T-helper 17 cell (primary cell): ENCODE results near the gene PEF1. TPM values are rescaled to one million over a fixed set of nuclear protein-coding genes. Genes with fewer than 3 reads are reported as not detected.

Experiments used
- ATAC-seq: fragments of 150-1000 bp; cut with Tn5 transposase; 2 replicates; pipeline ENCODE4 v1.10.0; 2021; ENCODE audit warnings: mild to moderate bottlenecking, moderate library complexity
- DNase-seq, 3 donors: peaks; one replicate each; pipeline versions ENCODE4 v3.0.0 to v3.0.0-alpha.2; 2020 to 2021
- H3K9me3 ChIP-seq: one replicate; pipeline ENCODE4 v1.7.0; 2013; ENCODE audit warnings: low read length, mild to moderate bottlenecking; ENCODE audit not compliant: control insufficient read depth, poor library complexity, severe bottlenecking
- H3K27ac Mint-ChIP-seq: one replicate; pipeline ENCODE4 v1.8.0; 2022; ENCODE audit warnings: mild to moderate bottlenecking, moderate library complexity, mixed read lengths
- H3K27me3 Mint-ChIP-seq: one replicate; pipeline ENCODE4 v1.8.0; 2022; ENCODE audit warnings: mixed read lengths
- H3K36me3 Mint-ChIP-seq: one replicate; pipeline ENCODE4 v1.8.0; 2022; ENCODE audit warnings: low read depth, mixed read lengths
- H3K4me1 Mint-ChIP-seq: one replicate; pipeline ENCODE4 v1.8.0; 2022; ENCODE audit warnings: mild to moderate bottlenecking, mixed read lengths
- H3K4me3 Mint-ChIP-seq: one replicate; pipeline ENCODE4 v1.8.0; 2022; ENCODE audit warnings: mild to moderate bottlenecking, moderate library complexity, mixed read lengths
- total RNA-seq, 4 donors: library from RNA in 2 of 4; stranded (reverse) in 2 of 4; gene quantifications; one replicate each; pipeline ENCODE4 v1.2.3 and lab custom pipeline; 2022 to 2026

PEF1 gene
- total RNA-seq, 2 donors from 2014 or later = 44.0 to 47.6 TPM

- ATAC-seq (no peak), DNase-seq (no peak)
- H3K4me3 Mint-ChIP-seq = no peak overlapping the region
- H3K4me1 Mint-ChIP-seq = peaks cover 18% of the 10 kb centered on the region
- peaks cover 9% of the 10 kb centered on the region for H3K36me3 Mint-ChIP-seq
- peaks cover 46% of the 10 kb centered on the region for H3K27me3 Mint-ChIP-seq
- H3K27ac Mint-ChIP-seq = no peak overlapping the region
- no peaks in the 10 kb centered on the region for H3K9me3 ChIP-seq
Measured at GRCh38 chr1:31668303-31668883, 23.7 kb upstream of the PEF1 start.

- no peak for ATAC-seq
- H3K9me3 ChIP-seq = no peaks in the 10 kb centered on the region
- no peak for DNase-seq
- no peak overlapping the region for H3K4me3 Mint-ChIP-seq
- peaks cover 9% of the 10 kb centered on the region for H3K36me3 Mint-ChIP-seq
- no peak overlapping the region for H3K27ac Mint-ChIP-seq
- peaks cover 50% of the 10 kb centered on the region for H3K27me3 Mint-ChIP-seq
- H3K4me1 Mint-ChIP-seq = peaks cover 21% of the 10 kb centered on the region
Measured at GRCh38 chr1:31667065-31667785, 22.5 kb upstream of the PEF1 start.

DNA sequence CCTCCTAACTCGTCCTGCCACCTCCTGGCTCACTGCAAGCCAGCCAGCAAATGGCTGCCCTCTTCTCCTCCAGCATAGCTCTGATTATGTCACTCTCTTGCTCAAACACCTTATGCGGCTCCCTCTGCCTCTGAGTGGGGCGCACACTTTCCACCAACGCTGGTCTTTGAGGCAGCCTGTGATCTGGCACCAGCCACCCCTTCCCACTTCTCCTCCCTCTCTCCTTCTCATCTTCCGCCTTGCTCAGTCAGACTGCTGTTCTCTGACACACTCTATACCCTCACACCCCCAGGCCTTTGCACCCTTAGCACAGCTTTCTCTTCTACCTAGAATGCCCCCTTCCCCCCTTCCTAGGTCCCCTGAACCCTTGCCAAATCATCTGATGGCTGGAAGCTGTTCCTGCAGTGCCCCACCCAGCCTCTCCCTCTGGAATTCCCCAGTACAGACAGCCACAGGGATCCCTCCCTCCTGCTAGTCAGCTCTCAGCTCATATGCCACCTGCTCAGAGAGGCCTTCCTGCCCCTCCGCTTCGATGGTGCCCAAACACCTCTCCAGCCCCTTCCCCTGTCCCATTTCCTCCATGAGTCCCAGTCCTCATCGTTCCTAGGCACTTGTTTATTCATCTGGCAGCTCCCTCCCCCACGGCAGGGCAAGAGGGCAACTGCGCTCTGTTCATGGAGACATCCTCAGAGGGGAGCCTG lies 21.7 kb upstream of the PEF1 start:
- no peak overlapping the region for H3K27ac Mint-ChIP-seq

GRCh38 chr1:31665234-31665878 lies 20.7 kb upstream of the PEF1 start:
- peaks cover 4% of the 10 kb centered on the region for H3K36me3 Mint-ChIP-seq
- no peak for DNase-seq
- H3K4me1 Mint-ChIP-seq = peaks cover 17% of the 10 kb centered on the region

More for the DNA sequence above, 21.7 kb upstream of the PEF1 start:
- ATAC-seq (no peak), DNase-seq (no peak)
- Mint-ChIP-seq H3K36me3 (peaks cover 4% of the 10 kb centered on the region), H3K4me3 (no peak overlapping the region), H3K27me3 (peaks cover 42% of the 10 kb centered on the region), H3K4me1 (peaks cover 17% of the 10 kb centered on the region)
- H3K9me3 ChIP-seq = no peaks in the 10 kb centered on the region

DNA sequence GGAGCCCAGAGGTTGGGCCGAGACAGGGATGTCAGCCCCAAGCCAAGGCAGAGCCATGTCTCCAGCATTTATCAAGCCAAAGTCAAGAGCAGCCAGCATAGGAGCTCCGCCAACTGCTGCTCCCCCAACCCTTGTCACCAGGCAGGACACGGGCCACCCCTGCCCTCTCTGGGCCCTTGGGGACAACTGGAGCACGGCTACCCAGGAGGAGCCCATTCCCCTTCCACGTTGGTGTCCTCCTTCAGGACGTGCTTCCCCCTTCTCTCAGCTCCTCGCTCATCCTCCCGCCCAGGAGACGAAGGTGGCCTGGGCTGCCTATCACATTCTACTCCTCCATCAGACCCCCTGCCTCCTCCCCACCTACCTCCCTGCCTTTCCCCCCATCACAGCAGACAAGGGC lies 19.9 kb upstream of the PEF1 start:
- ATAC-seq = no peak
- peaks cover 12% of the 10 kb centered on the region for H3K4me1 Mint-ChIP-seq
- DNase-seq = no peak
- no peaks in the 10 kb centered on the region for H3K9me3 ChIP-seq
- no peak overlapping the region for H3K4me3 Mint-ChIP-seq
- no peak overlapping the region for H3K27ac Mint-ChIP-seq
- H3K36me3 Mint-ChIP-seq = no peaks in the 10 kb centered on the region
- peaks cover 23% of the 10 kb centered on the region for H3K27me3 Mint-ChIP-seq

More at GRCh38 chr1:31665234-31665878, 20.7 kb upstream of the PEF1 start:
- Mint-ChIP-seq H3K4me3 (no peak overlapping the region), H3K27me3 (peaks cover 32% of the 10 kb centered on the region), H3K27ac (no peak overlapping the region)
- no peak for ATAC-seq
- H3K9me3 ChIP-seq = no peaks in the 10 kb centered on the region

DNA sequence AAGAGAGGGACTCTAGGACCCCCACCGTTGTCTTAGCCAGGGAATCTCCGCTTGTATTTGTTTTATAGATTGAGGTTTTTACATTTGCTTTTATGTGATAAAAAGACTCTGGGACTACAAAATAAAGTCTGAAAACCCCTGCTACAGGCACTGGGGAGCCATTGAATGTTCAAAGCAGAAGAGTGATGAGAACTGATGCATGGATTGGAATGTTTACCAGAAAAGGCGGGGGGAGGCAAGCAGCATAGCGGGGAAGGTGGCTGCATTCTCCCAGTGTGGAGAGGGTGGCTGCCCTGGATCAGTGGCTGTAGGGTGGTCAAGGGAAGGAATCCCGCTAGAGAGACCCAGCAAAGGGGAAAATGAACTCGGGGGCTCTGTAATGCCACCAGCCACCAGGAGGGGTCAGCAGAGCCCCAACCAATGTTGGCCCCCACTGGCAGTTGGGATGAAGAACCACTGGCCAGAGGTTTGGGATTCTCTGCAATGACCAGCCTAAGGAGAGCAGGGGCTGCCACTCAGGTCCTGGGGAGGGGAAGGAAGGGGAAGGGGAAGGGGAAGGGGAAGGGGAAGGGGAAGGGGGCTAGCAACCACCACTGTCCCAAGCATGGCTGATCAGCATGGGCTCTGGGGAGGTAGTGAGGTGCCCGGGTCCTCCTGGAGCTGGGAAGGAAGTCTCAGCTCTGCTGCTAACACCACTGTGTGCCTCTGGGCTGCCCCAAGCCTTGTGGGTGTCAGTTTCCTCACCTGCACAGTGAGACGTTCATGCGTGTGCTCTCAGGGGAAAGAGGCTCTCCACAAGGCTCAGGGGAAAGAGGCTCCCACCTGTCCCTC lies 19.2 kb upstream of the PEF1 start:
- peaks cover 12% of the 10 kb centered on the region for H3K4me1 Mint-ChIP-seq
- ATAC-seq (peak; percentile 67), DNase-seq (peak; percentile 45 to 47 (median 46))
- no peak overlapping the region for H3K27ac Mint-ChIP-seq
- no peaks in the 10 kb centered on the region for H3K9me3 ChIP-seq
- no peak overlapping the region for H3K4me3 Mint-ChIP-seq
- peaks cover 17% of the 10 kb centered on the region for H3K27me3 Mint-ChIP-seq
- no peaks in the 10 kb centered on the region for H3K36me3 Mint-ChIP-seq

- H3K4me1 Mint-ChIP-seq = peaks cover 12% of the 10 kb centered on the region
- H3K27ac Mint-ChIP-seq = no peak overlapping the region
- H3K27me3 Mint-ChIP-seq = peaks cover 16% of the 10 kb centered on the region
- DNase-seq (no peak), ATAC-seq (no peak)
- H3K9me3 ChIP-seq = no peaks in the 10 kb centered on the region
- no peaks in the 10 kb centered on the region for H3K36me3 Mint-ChIP-seq
- H3K4me3 Mint-ChIP-seq = no peak overlapping the region
Measured at GRCh38 chr1:31662463-31662862, 17.8 kb upstream of the PEF1 start.

DNA sequence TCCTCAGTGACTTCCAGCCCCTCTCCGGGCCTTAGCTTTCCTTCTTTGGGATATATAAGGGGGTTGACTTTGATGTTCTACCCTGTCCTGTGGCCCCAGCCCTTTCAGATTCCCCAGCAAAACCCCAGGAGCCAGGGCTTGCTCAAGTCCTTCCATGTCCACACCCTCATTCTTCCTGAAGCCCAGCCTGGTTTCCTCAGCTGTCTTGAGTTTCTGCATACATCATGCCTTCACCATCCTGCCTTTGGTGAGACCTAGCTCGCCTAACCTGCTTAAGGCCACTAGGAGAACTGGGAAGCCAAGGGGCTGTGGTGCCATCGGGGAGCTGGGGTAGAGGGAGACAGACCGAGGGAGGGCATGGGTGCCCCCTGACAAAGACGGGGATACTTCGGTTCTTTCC lies 17.2 kb upstream of the PEF1 start:
- Mint-ChIP-seq H3K27me3 (peaks cover 19% of the 10 kb centered on the region), H3K36me3 (no peaks in the 10 kb centered on the region), H3K4me3 (no peak overlapping the region), H3K4me1 (peaks cover 12% of the 10 kb centered on the region), H3K27ac (no peak overlapping the region)
- ATAC-seq (no peak), DNase-seq (no peak)
- no peaks in the 10 kb centered on the region for H3K9me3 ChIP-seq

DNA sequence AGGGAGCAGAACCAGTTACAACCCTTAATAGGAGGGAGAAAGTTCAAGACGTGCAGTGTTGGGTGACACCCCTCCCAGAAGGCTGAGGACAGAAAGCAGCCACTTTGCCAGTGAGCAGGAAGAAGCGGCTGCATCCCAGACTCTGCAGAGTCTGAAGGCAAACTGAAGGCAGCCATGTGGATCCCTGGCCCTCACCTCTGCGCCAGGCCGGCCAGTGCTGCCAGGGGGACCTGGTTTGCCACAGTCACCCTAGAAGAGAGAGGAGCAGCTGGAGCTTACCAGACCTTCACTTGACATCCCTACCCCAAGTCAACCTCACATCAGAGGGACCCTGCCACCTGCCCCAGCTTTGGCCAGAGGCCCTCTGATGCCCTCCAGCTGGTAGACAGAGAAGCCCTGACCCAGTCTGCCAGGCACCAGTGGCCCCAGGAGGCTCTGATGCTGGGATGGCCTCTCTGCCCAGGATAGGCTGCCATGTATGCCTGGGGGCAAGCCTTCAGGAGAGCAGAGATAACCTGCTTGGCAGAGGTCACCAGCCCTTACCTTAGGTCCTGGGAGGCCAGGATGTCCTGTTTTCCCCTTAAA lies 16.3 kb upstream of the PEF1 start:
- no peaks in the 10 kb centered on the region for H3K9me3 ChIP-seq
- no peak for DNase-seq
- H3K36me3 Mint-ChIP-seq = no peaks in the 10 kb centered on the region
- H3K27ac Mint-ChIP-seq = no peak overlapping the region
- peaks cover 24% of the 10 kb centered on the region for H3K27me3 Mint-ChIP-seq
- no peak for ATAC-seq
- peaks cover 10% of the 10 kb centered on the region for H3K4me1 Mint-ChIP-seq
- no peak overlapping the region for H3K4me3 Mint-ChIP-seq

DNA sequence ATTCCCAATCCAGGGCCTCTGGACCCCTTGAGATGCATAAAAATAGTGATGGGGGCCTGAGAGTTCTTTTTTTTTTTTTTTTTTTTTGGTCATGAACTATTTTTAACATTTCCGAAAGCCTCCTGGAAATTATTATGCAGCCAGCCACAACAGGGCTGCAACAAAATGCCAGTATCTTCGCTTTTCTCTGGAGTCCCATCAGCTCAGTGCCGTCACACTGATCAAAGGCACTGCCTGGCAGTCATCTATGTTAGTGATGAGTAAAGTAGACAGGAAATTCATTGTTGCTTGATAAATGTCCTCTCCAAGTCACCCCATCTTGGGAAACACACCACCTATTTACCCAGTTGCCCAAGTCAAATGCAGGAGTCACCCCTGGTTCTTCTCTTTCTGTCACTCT lies 15.2 kb upstream of the PEF1 start:
- Mint-ChIP-seq H3K4me3 (no peak overlapping the region), H3K4me1 (peaks cover 10% of the 10 kb centered on the region), H3K36me3 (no peaks in the 10 kb centered on the region), H3K27me3 (peaks cover 27% of the 10 kb centered on the region), H3K27ac (no peak overlapping the region)
- H3K9me3 ChIP-seq = no peaks in the 10 kb centered on the region
- ATAC-seq = no peak
- DNase-seq = no peak

DNA sequence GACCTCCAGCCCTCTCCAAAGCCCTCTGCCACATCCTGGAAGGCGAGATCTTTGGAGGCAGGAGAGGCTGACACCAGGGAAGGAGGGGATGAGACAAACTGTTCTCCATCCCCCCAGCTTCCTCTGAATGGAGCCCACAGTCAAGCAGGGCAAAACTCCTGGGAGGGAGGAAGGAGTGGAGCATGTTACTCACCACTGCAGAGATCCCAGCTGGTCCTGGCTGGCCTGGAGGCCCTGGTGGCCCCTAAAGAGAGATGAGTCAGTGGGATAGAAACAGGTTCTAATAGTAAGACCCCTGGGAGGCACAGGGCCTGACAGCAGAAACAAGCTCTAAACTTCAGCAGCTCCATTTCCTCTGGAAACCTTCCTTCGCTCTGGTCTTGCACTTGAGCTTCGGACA lies 14.0 kb upstream of the PEF1 start:
- Mint-ChIP-seq H3K27ac (no peak overlapping the region), H3K27me3 (peaks cover 26% of the 10 kb centered on the region), H3K36me3 (no peaks in the 10 kb centered on the region), H3K4me1 (peaks cover 7% of the 10 kb centered on the region), H3K4me3 (no peak overlapping the region)
- no peaks in the 10 kb centered on the region for H3K9me3 ChIP-seq
- DNase-seq (no peak), ATAC-seq (no peak)

DNA sequence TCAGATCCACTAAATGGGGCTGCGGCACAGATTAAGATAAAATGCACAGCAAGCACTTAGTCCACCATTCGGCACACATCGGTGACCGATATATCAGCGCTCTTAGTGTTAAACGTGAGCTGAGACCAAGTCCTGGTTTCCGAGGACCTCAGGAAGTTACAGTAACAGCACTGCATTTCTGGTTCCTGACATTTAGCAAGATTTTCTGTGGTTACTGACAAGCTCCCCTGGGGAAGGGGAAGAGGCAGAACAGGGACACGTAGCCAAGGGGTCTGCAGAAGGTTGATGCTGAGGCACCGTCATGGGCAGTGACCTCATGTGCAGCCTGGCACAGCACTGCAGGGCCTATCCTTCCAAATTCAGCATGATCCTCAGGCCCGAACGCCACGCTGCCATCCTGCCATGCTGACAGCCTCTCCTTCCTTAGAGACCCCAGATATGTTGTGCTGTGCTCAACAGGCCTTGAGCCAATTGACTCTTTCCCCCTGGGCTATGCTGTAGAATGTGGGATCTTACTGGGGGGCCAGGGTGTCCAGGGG lies 13.4 kb upstream of the PEF1 start:
- H3K4me3 Mint-ChIP-seq = no peak overlapping the region
- H3K27me3 Mint-ChIP-seq = peaks cover 21% of the 10 kb centered on the region
- H3K27ac Mint-ChIP-seq = no peak overlapping the region
- H3K4me1 Mint-ChIP-seq = peaks cover 7% of the 10 kb centered on the region
- H3K9me3 ChIP-seq = no peaks in the 10 kb centered on the region
- H3K36me3 Mint-ChIP-seq = no peaks in the 10 kb centered on the region
- DNase-seq = no peak
- no peak for ATAC-seq
